GM18909 (cell line): ENCODE results near the gene MORC1.

Experiments used
- ATAC-seq: cut with Tn5 transposase; IDR thresholded peaks from one replicate; pipeline ENCODE4 v1.9.1; 2021; ENCODE audit warnings: mild to moderate bottlenecking; ENCODE audit not compliant: unreplicated experiment, poor library complexity

The MORC1 gene

DNA sequence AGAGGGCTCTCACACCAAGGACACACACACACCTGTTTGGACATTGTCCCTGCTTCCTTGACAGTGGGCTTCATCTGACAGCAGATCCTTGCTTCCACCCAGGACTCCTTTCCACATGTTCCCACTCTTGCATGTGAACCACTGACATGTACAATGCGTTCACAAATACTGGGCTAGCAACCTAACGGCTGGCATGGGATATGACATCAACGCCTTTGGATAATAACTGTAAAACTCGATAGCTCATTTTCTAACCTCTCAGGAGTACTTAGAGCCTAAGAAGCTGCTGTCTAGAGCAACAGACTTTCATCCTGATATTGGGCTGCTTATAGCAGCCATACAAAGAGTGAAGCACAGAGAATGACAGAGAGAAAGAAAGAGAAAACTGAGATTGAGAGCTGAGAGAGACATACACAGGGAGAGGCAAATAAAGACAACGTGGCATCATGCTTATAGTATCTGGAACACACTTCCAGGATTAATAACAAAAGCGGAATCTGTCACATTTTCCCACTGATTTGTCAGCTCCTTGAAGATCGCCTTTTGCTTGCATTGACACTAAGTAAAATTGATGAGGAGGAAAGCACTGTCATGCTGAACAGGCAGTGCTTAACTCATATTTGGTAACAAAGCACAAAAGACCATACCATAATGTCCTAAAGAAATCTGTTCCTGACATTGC, 166.0 kb downstream of the MORC1 start:
- ATAC-seq: no peak

DNA sequence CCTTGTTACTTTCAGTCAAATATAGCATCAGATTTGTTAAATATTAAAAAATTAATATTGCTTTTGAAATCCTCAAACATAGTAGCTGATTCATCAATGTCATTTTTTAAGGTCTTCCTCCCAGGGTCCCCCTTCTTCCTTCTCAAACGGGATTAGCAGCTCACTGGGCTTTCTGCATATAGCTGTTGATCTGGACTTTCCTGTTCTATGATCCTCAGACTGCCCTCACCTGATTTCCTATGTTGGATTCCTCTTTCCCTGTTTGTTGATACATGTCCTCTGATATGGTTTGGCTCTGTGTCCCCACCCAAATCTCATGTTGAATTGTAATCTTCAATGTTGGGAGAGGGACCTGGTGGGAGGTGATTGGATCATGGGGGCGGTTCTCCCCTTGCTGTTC, 170.1 kb downstream of the MORC1 start:
- no peak for ATAC-seq

DNA sequence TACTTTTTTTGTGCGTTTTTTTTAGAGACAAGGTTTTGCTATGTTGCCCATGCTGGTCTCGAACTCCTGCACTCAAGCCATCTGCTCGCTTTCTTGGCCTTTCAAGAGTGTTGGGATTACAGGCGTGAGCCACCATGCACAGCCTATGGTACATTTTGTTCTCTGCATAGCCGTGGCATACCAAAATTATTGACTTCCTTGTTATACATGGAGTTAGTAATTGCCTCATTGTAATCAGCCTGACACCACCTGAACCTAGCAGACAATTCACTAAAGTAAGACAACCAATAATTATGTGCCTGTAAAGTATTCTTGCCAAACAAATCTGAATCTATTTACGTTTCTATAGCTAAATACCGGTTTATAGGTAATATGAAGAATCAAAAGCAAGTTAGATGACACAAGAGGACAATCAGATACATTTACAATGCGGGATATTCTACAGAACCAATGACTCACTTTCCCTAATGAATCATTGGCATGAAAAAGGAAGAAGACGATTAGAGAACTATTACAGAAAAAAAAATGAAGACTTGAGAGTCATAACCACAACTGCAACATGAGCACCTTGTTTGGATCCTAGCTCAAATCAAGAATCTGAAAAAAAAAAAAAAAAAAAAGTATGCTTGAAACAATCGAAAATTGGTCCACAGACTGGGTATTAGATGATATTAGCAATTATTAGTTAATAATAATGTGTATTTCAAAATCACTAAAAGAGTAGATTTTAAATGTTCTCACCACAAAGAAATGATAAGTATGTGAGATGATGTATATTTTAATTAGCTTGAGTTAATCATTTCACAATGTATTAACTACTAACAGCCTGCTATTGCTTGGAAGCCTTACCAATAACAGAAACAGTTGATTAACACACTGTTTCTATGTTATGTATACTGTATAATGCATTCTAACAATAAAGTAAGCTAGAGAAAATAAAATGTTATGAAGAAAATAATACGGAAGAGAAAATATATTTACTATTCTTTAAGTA, 171.3 kb downstream of the MORC1 start:
- ATAC-seq: no peak

DNA sequence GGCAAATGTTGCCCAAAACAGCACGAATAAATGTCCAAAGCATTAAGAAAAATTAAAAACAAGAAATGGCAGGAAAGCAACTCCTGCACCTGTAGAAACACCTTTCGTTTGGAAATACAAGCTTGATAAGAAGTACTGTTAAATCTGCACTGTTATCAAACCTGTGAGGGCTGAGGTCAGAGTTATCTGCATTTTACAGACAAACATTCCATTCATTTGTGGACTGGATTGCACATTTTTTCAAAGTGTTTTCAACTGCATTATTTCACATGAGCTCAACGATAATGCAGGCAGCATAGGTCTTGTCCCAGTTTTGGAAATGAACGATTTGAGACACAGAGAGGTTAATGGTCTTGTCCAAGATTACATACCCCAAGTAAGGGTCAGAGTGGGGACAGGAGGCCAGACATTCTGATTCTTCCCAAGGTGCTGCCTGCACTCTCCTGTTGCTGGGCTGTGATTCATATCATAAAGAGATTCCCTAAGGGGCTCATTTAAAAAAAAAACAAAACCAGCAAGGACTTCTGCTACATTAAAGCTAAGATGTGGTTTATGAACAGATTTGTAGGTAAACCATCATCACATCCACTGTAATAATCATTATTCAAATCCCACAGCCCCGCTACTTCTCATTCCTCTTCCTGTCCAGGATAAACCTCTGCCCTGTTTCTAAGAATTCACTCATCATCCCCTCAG, 177.2 kb downstream of the MORC1 start:
- ATAC-seq: no peak

DNA sequence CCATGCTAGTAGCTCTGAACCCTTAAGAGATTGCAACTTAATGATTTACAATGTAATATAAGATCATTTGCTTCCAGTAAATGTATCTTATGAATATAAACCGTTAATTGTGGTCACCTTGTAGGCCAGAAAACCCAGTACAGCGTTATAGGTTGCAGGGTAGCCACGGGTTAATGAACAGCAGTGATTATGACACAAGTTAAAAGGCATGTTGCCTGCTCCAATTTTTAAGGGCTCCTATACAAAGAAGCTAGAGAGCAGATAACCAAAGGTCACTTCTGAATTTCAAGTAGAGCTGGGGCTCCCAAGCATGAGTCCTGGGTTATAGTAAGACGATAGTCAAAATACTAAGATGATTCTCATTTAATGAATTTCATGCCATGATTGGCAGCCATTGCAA, 177.8 kb downstream of the MORC1 start:
- no peak for ATAC-seq

DNA sequence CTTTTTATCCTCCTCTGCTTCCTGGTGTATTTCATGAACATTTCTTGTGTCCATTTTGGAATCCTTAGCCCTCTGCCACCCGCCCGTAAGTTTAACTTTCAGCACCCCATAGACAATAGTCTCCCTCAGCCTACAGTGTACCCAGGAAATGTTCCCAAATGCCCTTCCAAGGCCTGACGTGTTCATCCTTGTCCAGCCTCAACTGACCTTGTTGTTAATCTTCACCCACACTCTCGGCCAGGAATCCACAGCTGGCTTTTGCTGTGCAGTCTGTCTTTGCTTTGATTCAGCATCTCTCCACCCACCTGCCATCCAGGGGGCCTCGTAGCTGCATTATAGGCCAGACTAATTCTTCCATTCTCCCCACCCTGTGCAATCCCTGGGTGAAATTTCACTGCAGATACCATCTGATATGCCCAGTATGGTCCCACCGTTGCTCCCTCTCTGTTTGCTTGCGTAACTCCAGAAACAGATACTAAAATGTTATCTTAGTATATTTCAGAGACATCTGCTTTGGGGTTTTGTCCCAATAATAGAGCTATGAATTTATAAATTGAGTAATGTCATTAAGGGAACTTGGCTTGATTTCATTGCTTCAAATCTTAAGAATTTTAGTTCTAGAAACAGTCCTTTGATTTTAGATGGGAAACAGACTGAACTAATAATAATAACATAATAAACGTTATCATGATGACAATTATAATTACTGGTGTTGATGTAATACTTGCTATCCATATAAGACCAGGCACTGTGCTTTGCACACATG, 180.8 kb downstream of the MORC1 start:
- no peak for ATAC-seq

DNA sequence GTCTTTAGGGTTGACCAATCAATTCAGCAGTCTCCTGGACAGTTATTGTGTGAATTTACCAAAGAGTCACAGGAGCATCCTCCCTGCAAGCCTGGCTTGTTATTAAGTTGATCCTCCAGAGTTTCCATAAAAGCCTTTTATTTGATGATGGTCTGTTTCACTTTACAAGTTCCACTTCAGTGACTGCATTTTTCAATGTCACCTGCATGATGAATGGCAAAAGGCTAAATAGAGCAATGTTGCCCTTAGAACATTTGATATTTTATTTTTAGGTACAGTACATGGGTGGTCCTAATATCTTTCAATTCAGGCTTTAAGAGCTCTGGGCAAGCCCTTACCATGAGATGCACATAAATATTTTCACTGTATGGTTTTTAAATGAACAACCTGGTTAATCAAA, 186.9 kb downstream of the MORC1 start:
- ATAC-seq: no peak

DNA sequence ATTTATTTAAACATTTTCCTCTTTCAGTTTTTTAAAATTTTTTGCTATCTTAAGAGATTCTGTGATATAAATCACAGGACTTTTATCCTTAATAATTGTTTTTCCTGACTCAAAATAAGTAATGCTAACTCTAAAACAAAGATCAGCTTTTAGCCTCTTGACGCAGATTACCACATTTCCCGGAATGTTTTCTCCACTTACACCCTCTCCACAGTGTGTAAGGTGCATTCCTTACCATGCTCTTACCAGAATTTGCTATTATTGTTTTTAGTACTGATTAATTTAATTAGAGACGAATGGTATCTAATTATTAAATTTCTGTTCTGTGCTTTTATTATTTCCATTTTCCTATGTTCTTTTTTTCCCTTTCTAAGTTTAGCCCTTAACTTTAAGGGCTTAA, 199.1 kb downstream of the MORC1 start:
- ATAC-seq: no peak

DNA sequence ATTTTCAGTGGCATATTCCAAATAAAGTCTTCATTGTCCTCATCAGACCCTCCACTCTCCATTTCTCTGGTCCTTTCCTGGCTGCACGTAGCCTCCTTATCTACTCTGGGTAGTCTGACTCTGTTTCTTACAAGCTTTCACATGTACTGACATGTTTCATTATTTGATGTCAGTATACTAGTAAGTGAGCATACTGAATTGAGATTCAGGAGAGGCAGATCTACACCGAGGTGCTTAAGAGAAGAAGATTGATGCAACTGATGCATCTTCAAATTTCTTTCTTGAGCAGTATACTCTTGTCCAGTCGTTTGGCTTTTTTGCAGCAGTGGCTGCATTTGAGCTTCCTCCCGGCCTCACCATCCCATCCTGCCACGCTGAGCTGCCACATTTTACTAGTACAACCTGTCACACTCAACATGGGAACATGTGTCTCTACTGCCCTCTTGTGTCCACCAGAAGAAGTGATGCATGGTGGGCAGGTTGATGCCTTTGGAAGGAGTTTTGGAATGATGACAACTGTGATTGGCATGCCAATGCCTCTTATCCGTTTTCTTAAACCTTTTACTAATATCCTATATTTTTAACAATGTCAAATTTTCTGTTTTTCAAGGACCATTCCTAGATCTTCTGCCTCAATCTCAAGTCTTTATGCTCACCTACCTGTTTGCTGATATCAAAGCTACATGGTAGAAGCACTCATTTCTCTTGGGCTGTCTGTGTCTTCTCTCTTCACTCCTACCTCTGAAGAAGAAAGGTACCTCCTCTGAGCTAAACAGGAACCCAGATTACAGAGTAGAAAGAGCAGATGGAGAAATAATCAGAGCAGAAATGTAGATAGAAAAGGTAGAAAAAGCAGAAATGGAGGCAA, 202.9 kb downstream of the MORC1 start:
- ATAC-seq: peak; percentile 96

DNA sequence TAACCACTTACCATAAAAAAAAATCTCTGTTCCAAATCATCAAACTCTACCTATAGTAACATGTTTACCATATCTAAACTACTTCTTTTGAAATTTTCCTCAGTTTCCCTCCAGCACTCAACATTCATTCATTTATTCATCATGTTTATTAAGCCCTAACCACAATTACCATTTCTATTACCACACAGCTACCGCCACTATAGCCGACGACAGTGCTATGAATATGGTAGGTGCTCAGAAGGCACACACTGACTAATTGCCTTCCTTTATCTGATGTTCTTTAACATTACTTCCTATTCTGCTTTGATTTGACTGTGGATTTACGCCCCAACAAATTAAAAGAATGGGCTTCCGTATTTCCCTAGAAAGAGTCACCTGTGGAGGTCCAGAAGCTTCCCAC, 208.1 kb downstream of the MORC1 start:
- ATAC-seq: no peak
